H1 (cell line): ENCODE measurements around the gene ST6GALNAC4. TPM values are rescaled to one million over a fixed set of nuclear protein-coding genes. Genes with fewer than 3 reads are reported as not detected.

Experiments used
- CTCF ChIA-PET: fragments of 300-600 bp; sonication (Branson Sonifier 250); formaldehyde crosslinking; loops from one replicate; lab custom pipeline; 2021; ENCODE audit not compliant: partially characterized antibody; lab: Charles Lee
- POLR2A ChIA-PET: fragments of 300-600 bp; sonication (Branson Sonifier 250); formaldehyde crosslinking; loops from one replicate; lab custom pipeline; 2021; ENCODE audit warnings: inconsistent platforms; ENCODE audit not compliant: partially characterized antibody; lab: Charles Lee
- DNase-seq, 2 experiments: peaks; one replicate each; pipeline versions ENCODE4 v3.0.0 to v3.0.0-alpha.2; 2010 to 2022; ENCODE audit warnings: low spot score in 2 of 2, low read depth in 1 of 2, mixed read lengths in 1 of 2
- FAIRE-seq: peaks from 2 replicates; lab custom pipeline; 2011; peaks lifted over from hg19 to GRCh38; lab: Jason Lieb, UNC
- H2AFZ ChIP-seq: 2 replicates; pipeline ENCODE4 v1.8.1; 2012; ENCODE audit warnings: low read length, inconsistent platforms
- H2AK5ac ChIP-seq: 2 replicates; pipeline ENCODE4 v1.6.1; 2013; ENCODE audit warnings: low read depth, low read length
- H2BK120ac ChIP-seq: replicated peaks from 2 replicates; pipeline ENCODE3; 2013; ENCODE audit warnings: low read depth, low read length, inconsistent platforms
- H2BK12ac ChIP-seq: 2 replicates; pipeline ENCODE4 v1.6.1; 2013; ENCODE audit warnings: low read depth, low read length
- H2BK15ac ChIP-seq: 2 replicates; pipeline ENCODE4 v1.6.1; 2013; ENCODE audit warnings: low read length
- H2BK20ac ChIP-seq: 2 replicates; pipeline ENCODE4 v1.6.1; 2013; ENCODE audit warnings: low read length
- H2BK5ac ChIP-seq: 2 replicates; pipeline ENCODE4 v1.6.1; 2013; ENCODE audit warnings: low read depth, low read length
- H3K14ac ChIP-seq: 2 replicates; pipeline ENCODE4 v1.6.1; 2013; ENCODE audit warnings: inconsistent platforms; ENCODE audit not compliant: insufficient read length
- H3K18ac ChIP-seq: 2 replicates; pipeline ENCODE4 v1.6.1; 2013; ENCODE audit warnings: low read length; ENCODE audit errors: extremely low read depth
- H3K23ac ChIP-seq: 2 replicates; pipeline ENCODE4 v1.6.1; 2013; ENCODE audit warnings: inconsistent platforms; ENCODE audit not compliant: insufficient read length
- H3K23me2 ChIP-seq: 2 replicates; pipeline ENCODE4 v1.6.1; 2013; ENCODE audit warnings: low read depth, low read length
- H3K27ac ChIP-seq: 2 replicates; pipeline ENCODE4 v1.6.1; 2011; ENCODE audit warnings: low read depth, low read length, inconsistent platforms
- H3K27me3 ChIP-seq, 4 experiments: replicated peaks in 1 of 4; 1 replicate in 1 of 4; 2 replicates in 3 of 4; pipeline versions ENCODE4 v1.6.1 to v1.8.1; 2011 to 2013; ENCODE audit warnings: low read length in 3 of 4, mild to moderate bottlenecking in 3 of 4, inconsistent platforms in 2 of 4, mixed read lengths in 2 of 4, moderate library complexity in 1 of 4; ENCODE audit not compliant: control insufficient read depth in 3 of 4, insufficient read depth in 3 of 4; ENCODE audit errors: extremely low read depth in 1 of 4
- H3K36me3 ChIP-seq, 4 experiments: 2 replicates each; pipeline versions ENCODE4 v1.6.1 to v1.8.1; 2011 to 2013; ENCODE audit warnings: mild to moderate bottlenecking in 4 of 4, low read length in 3 of 4, moderate library complexity in 2 of 4, control low read depth in 1 of 4, inconsistent platforms in 1 of 4; ENCODE audit not compliant: insufficient read depth in 4 of 4, control insufficient read depth in 2 of 4
- H3K4ac ChIP-seq: replicated peaks from 2 replicates; pipeline ENCODE3; 2013; ENCODE audit warnings: low read length, low read depth, mixed read lengths, inconsistent platforms; ENCODE audit not compliant: insufficient read length
- H3K4me1 ChIP-seq, 4 experiments: replicated peaks in 1 of 4; 1 replicate in 1 of 4; 2 replicates in 3 of 4; pipeline versions ENCODE4 v1.6.1 to v1.8.1; 2011 to 2013; ENCODE audit warnings: low read length in 3 of 4, inconsistent platforms in 2 of 4, mixed read lengths in 1 of 4; ENCODE audit not compliant: insufficient read depth in 4 of 4, control insufficient read depth in 3 of 4
- H3K4me2 ChIP-seq, 2 experiments: 2 replicates each; pipeline versions ENCODE4 v1.6.1 to v1.8.1; 2011 to 2013; ENCODE audit warnings: low read depth in 2 of 2, low read length in 2 of 2, control low read depth in 1 of 2, inconsistent platforms in 1 of 2, mild to moderate bottlenecking in 1 of 2; ENCODE audit not compliant: insufficient read depth in 1 of 2
- H3K4me3 ChIP-seq, 4 experiments: fragments of 200-600, 300-600 bp in 1 of 4; sonication (generic), shearing (Covaris generic), sonication (Bioruptor Twin) in 1 of 4; 2 replicates each; pipeline versions ENCODE4 v1.5.1 to v1.8.1; 2011 to 2016; ENCODE audit warnings: low read length in 4 of 4, low read depth in 3 of 4, control low read depth in 2 of 4, inconsistent platforms in 2 of 4, mild to moderate bottlenecking in 2 of 4, mixed read lengths in 1 of 4, moderate library complexity in 1 of 4; ENCODE audit not compliant: insufficient read depth in 2 of 4; ENCODE audit errors: extremely low read depth in 1 of 4
- H3K56ac ChIP-seq: replicated peaks from 2 replicates; pipeline ENCODE3; 2013; ENCODE audit warnings: low read depth, mild to moderate bottlenecking, mixed read lengths, low read length, inconsistent platforms; ENCODE audit not compliant: insufficient read length
- H3K79me1 ChIP-seq: 2 replicates; pipeline ENCODE4 v1.6.1; 2013; ENCODE audit warnings: low read depth, low read length, control low read depth
- H3K79me2 ChIP-seq, 2 experiments: 2 replicates each; pipeline versions ENCODE4 v1.6.1 to v1.8.1; 2012 to 2013; ENCODE audit warnings: low read length in 2 of 2, mild to moderate bottlenecking in 2 of 2, inconsistent platforms in 1 of 2; ENCODE audit not compliant: insufficient read depth in 2 of 2, control insufficient read depth in 1 of 2
- H3K9ac ChIP-seq, 4 experiments: replicated peaks in 1 of 4; 1 replicate in 1 of 4; 2 replicates in 3 of 4; pipeline versions ENCODE4 v1.6.1 to v1.8.1; 2011 to 2013; ENCODE audit warnings: low read depth in 3 of 4, low read length in 3 of 4, control low read depth in 2 of 4, mild to moderate bottlenecking in 2 of 4, moderate library complexity in 2 of 4, inconsistent platforms in 1 of 4; ENCODE audit errors: extremely low read depth in 1 of 4
- H3K9me3 ChIP-seq, 2 experiments: 2 replicates each; pipeline versions ENCODE4 v1.6.1 to v1.8.1; 2012 to 2013; ENCODE audit warnings: mild to moderate bottlenecking in 2 of 2, moderate library complexity in 2 of 2, control low read depth in 1 of 2, inconsistent platforms in 1 of 2, low read depth in 1 of 2, low read length in 1 of 2, mixed read lengths in 1 of 2; ENCODE audit not compliant: insufficient read depth in 2 of 2
- H4K20me1 ChIP-seq, 2 experiments: replicated peaks in 1 of 2; 2 replicates each; pipeline versions ENCODE3 to v1.8.1; 2011 to 2013; ENCODE audit warnings: inconsistent platforms in 2 of 2, low read length in 2 of 2, mild to moderate bottlenecking in 1 of 2; ENCODE audit not compliant: insufficient read depth in 2 of 2, control insufficient read depth in 1 of 2
- H4K5ac ChIP-seq: 2 replicates; pipeline ENCODE4 v1.6.1; 2013; ENCODE audit warnings: low read length, low read depth, mixed read lengths, inconsistent platforms; ENCODE audit not compliant: insufficient read length
- H4K8ac ChIP-seq: 2 replicates; pipeline ENCODE4 v1.8.0; 2013; ENCODE audit warnings: mild to moderate bottlenecking, moderate library complexity, low read length, inconsistent platforms; ENCODE audit not compliant: insufficient read depth; ENCODE audit errors: extremely low read depth
- H4K91ac ChIP-seq: replicated peaks from 2 replicates; pipeline ENCODE3; 2013; ENCODE audit warnings: low read length, mixed read lengths, inconsistent platforms; ENCODE audit not compliant: insufficient read length
- NANOG ChIP-seq: IDR thresholded peaks from 2 replicates; pipeline ENCODE4 v1.6.1; 2011; ENCODE audit warnings: low read length, low read depth, mild to moderate bottlenecking, inconsistent platforms; ENCODE audit not compliant: insufficient read depth, poor library complexity, severe bottlenecking
- POLR2A ChIP-seq, 2 experiments: IDR thresholded peaks; 1 replicate in 1 of 2; 2 replicates in 1 of 2; pipeline ENCODE4 v1.6.1; 2011; ENCODE audit warnings: low read depth in 2 of 2, low read length in 2 of 2, mild to moderate bottlenecking in 2 of 2; ENCODE audit errors: control extremely low read depth in 1 of 2
- SP4 ChIP-seq: IDR thresholded peaks from 2 replicates; pipeline ENCODE4 v1.6.1; 2012; ENCODE audit warnings: low read length, inconsistent platforms
- YY1 ChIP-seq: IDR thresholded peaks from 2 replicates; pipeline ENCODE4 v1.6.1; 2011; ENCODE audit warnings: low read depth, mild to moderate bottlenecking, low read length
- WGBS, 2 experiments: shearing (Covaris generic) in 1 of 2; methylation state at CpG; one replicate each; pipeline versions ENCODE4 v1.1.6 to v1.1.7; 2013 to 2015; ENCODE audit warnings: low lambda C conversion rate in 2 of 2, mixed read lengths in 2 of 2, inconsistent platforms in 1 of 2, low coverage in 1 of 2, missing lambda C conversion rate in 1 of 2; ENCODE audit not compliant: insufficient replicate concordance in 2 of 2, insufficient coverage in 1 of 2, insufficient read length in 1 of 2; ENCODE audit errors: extremely low coverage in 1 of 2, missing lambda C conversion rate in 1 of 2; 5-methylcytosine and 5-hydroxymethylcytosine counted together
- polyA plus RNA-seq, 7 experiments: library from polyadenylated mRNA; depleted of rRNA in 3 of 7; stranded (reverse) in 5 of 7; unstranded in 2 of 7; fragments of >200 nt in 5 of 7; fragments of 200-250 nt in 2 of 7; gene quantifications; 1 replicate in 5 of 7; 2 replicates in 1 of 7; 4 replicates in 1 of 7; pipeline versions ENCODE4 v1.2.1 to v1.2.3, GENCODE V29; 2011 to 2013; ENCODE audit warnings: missing spikeins in 2 of 7, mixed read lengths in 2 of 7
- total RNA-seq: library from RNA; stranded (reverse); fragmentation: NEBNext Ultra II Directional; extraction: Animal tissue kit (Norgen Biotek cat#: 25700); gene quantifications from 2 replicates; pipeline ENCODE4 v1.2.1, GENCODE V29; 2021

ST6GALNAC4 gene
- total and polyA plus RNA-seq, 2 of the 8 experiments (the other 6 are each of a cell fraction or from before 2014, with no cell fraction given) = 21.8 to 34.1 TPM

DNA sequence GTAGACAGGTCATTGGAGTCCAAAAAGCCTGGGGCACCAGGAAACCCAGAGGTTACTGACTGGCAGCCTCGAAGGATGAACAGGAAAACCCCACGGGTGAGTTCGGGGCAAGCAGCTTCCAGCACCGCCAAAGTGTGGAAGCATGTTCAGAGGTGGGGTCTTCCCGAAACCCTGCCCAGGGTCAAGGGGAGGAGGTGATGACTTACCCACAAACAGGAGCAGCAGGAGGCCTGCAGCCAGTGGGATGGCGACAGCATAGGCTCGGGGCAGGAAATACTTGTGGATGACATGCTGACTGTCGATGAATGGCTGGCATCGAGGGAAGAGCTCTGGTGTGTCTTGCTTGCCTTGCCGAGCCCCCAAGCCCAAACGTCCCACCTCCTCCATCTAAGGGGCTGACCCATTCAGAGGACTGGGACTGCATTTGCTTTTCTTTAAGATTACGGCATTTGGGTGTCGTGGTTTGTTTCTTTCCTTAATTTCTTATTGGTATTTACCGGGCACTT is 19.6 kb upstream of the ST6GALNAC4 start:
- no peak overlapping the region for H4K91ac ChIP-seq
- CTCF ChIA-PET = interaction anchor here (1.3 to 35.5 kb wide), 2 partner anchors 15 to 95 kb away, joined by 3 to 825 read pairs; no protein-coding TSS in a partner anchor
- H3K79me2 ChIP-seq = peaks cover 0 to 15% of the 10 kb centered on the region in 2 experiments; a peak in 1 of 4 replicates
- H3K14ac ChIP-seq = no peak overlapping the region
- peak overlapping the region; percentile 76 to 98 (median 88); a peak in 5 of 8 replicates for H3K4me3 ChIP-seq
- no peak overlapping the region for H2BK20ac ChIP-seq
- peaks cover 0 to 3% (median 0%) of the 10 kb centered on the region in 4 experiments; a peak in 2 of 8 replicates for H3K36me3 ChIP-seq
- WGBS, 2 experiments = 90% methylated on average over 14 of the region's 14 CpGs; no CpG with 5 or more reads in 1 of the 2 experiments
- H3K23me2 ChIP-seq = peaks cover 16% of the 10 kb centered on the region; the same call in 1 of the 2 replicates
- no peaks in the 10 kb centered on the region for H3K9me3 ChIP-seq
- no peak overlapping the region for H3K27ac ChIP-seq
- H3K4me2 ChIP-seq = peak overlapping the region; percentile 84 to 95; a peak in 3 of 4 replicates
- no peak overlapping the region for H2BK15ac ChIP-seq
- no peak overlapping the region for H4K8ac ChIP-seq
- no peak overlapping the region for H2AFZ ChIP-seq
- H3K79me1 ChIP-seq = peaks cover 10% of the 10 kb centered on the region
- H3K4ac ChIP-seq = no peak overlapping the region
- H3K23ac ChIP-seq = no peak overlapping the region
- peaks cover 3 to 14% (median 10%) of the 10 kb centered on the region in 4 experiments for H3K4me1 ChIP-seq
- DNase-seq (no peak), FAIRE-seq (no peak)
- no peak overlapping the region for H2AK5ac ChIP-seq
- H2BK120ac ChIP-seq = no peak overlapping the region
- no peak overlapping the region for H2BK12ac ChIP-seq
- TF ChIP-seq SP4 = no peak
- TF ChIP-seq YY1 = no peak
- TF ChIP-seq NANOG = no peak
- no peak for TF ChIP-seq POLR2A (IDR thresholded peaks at IDR 0.05; ENCODE audit: control extremely low read depth in 1 of 2, low read depth in 2 of 2, low read length in 2 of 2)
- no peak overlapping the region for H2BK5ac ChIP-seq
- H4K5ac ChIP-seq = no peak overlapping the region
- POLR2A ChIA-PET = interaction anchor here (1.2 to 1.4 kb wide), 3 partner anchors 25 to 114 kb away, joined by 3 to 4 read pairs (median 4); no protein-coding TSS in a partner anchor
- no peak overlapping the region for H3K56ac ChIP-seq
- no peak overlapping the region for H3K18ac ChIP-seq
- H4K20me1 ChIP-seq = peaks cover 1 to 22% of the 10 kb centered on the region in 2 experiments
- H3K27me3 ChIP-seq = no peaks in the 10 kb centered on the region
- no peak overlapping the region; a peak in 1 of 7 replicates for H3K9ac ChIP-seq
